Measurements from ENCODE around the gene FAM216A. TPM values are rescaled to one million over a fixed set of nuclear protein-coding genes. Genes with fewer than 3 reads are reported as not detected.
"Not testable (repeated sequence)": the region's sequence is repeated elsewhere in the genome, so short reads cannot be mapped to it uniquely, and the experiment has no call there.

The FAM216A gene
- total and polyA plus RNA-seq, 5 experiments from 2014 or later: 9.3 to 22.3 (median 15.4) TPM

- peak within 1 kb of the TSS; percentile 94 to 99 (median 96) for H3K4me3 Mint-ChIP-seq
- peaks cover 16 to 45% (median 39%) of the 10 kb centered on the region in 4 donors for H3K4me1 Mint-ChIP-seq
- H3K27me3 Mint-ChIP-seq: peaks cover 0 to 3% (median 0%) of the 10 kb centered on the region in 5 donors
- H3K27ac Mint-ChIP-seq: peak within 1 kb of the TSS; percentile 92 to 99 (median 97)
- ATAC-seq (peak; percentile 92 to 95), DNase-seq (peak; percentile 96 to 100 (median 99))
- POLR2A ChIA-PET: interaction anchor here (0.6 to 4.8 kb wide), 15 partner anchors 8 to 1513 kb away, joined by 3 to 48 read pairs (median 4); partner anchors contain the start of genes ARPC3, FAM216A, GPN3 and TCTN1
- peaks cover 0 to 16% (median 4%) of the 10 kb centered on the region in 3 donors for H3K36me3 Mint-ChIP-seq
- peaks cover 0 to 2% (median 0%) of the 10 kb centered on the region in 9 donors for H3K9me3 Mint-ChIP-seq
Observed at GRCh38 chr12:110501752-110502738, 33.4 kb downstream of the FAM216A start, which contains the start of the genes RAD9B and VPS29. TSS of gene RAD9B (plus strand) at chr12:110502331. CDS start at chr12:110502338, 7 bp downstream. TSS of gene VPS29 (minus strand) at chr12:110502111. CDS start at chr12:110502051, 60 bp downstream.

- ATAC-seq (no peak), DNase-seq (no peak)
- peaks cover 16 to 41% (median 36%) of the 10 kb centered on the region in 4 donors for H3K4me1 Mint-ChIP-seq
- POLR2A ChIA-PET: interaction anchor here (1.0 to 4.8 kb wide), 4 partner anchors 10 to 99 kb away, joined by 3 to 48 read pairs (median 4); partner anchors contain the start of genes ARPC3, FAM216A and GPN3
- peak overlapping the region in 5 of 10 donors; percentile 34 to 97 (median 96) for H3K27ac Mint-ChIP-seq
- H3K27me3 Mint-ChIP-seq: peaks cover 0 to 3% (median 0%) of the 10 kb centered on the region in 5 donors
- H3K36me3 Mint-ChIP-seq: peaks cover 0 to 8% (median 4%) of the 10 kb centered on the region in 3 donors
- H3K9me3 Mint-ChIP-seq: peaks cover 0 to 2% (median 0%) of the 10 kb centered on the region in 9 donors
- H3K4me3 Mint-ChIP-seq: peak overlapping the region in 3 of 10 donors; percentile 13 to 62 (median 45)
Observed at GRCh38 chr12:110503432-110503831, 34.8 kb downstream of the FAM216A start.

- H3K27me3 Mint-ChIP-seq: peaks cover 0 to 3% (median 0%) of the 10 kb centered on the region in 5 donors
- peaks cover 10 to 24% (median 22%) of the 10 kb centered on the region in 4 donors for H3K4me1 Mint-ChIP-seq
- peaks cover 0 to 2% (median 0%) of the 10 kb centered on the region in 9 donors for H3K9me3 Mint-ChIP-seq
- H3K4me3 Mint-ChIP-seq: no peak overlapping the region
- ATAC-seq (no peak), DNase-seq (no peak)
- POLR2A ChIA-PET: no interaction called here
- peaks cover 0 to 4% (median 0%) of the 10 kb centered on the region in 3 donors for H3K36me3 Mint-ChIP-seq
- H3K27ac Mint-ChIP-seq: no peak overlapping the region
Observed at GRCh38 chr12:110505332-110505731, 36.7 kb downstream of the FAM216A start.

- Mint-ChIP-seq H3K36me3 (no peaks in the 10 kb centered on the region), H3K4me3 (no peak overlapping the region), H3K27me3 (peaks cover 0 to 2% (median 0%) of the 10 kb centered on the region in 5 donors), H3K9me3 (no peaks in the 10 kb centered on the region), H3K27ac (peak overlapping the region in 1 of 10 donors; percentile 82), H3K4me1 (peaks cover 0 to 2% (median 0%) of the 10 kb centered on the region in 4 donors)
- DNase-seq: no peak
- ATAC-seq: no peak
- POLR2A ChIA-PET: interaction anchor here (0.5 to 0.6 kb wide), 2 partner anchors 32 to 36 kb away, joined by 3 read pairs; no protein-coding TSS in a partner anchor
Observed at GRCh38 chr12:110508071-110508586, 39.5 kb downstream of the FAM216A start.

- POLR2A ChIA-PET: interaction anchor here (0.7 kb wide), 1 partner anchor 86 kb away, joined by 3 read pairs; no protein-coding TSS in a partner anchor
- Mint-ChIP-seq H3K9me3 (no peaks in the 10 kb centered on the region), H3K36me3 (no peaks in the 10 kb centered on the region), H3K27ac (peak overlapping the region in 1 of 10 donors; percentile 25), H3K4me3 (no peak overlapping the region), H3K4me1 (peaks cover 0 to 2% (median 0%) of the 10 kb centered on the region in 4 donors), H3K27me3 (peaks cover 0 to 2% (median 0%) of the 10 kb centered on the region in 5 donors)
- DNase-seq (no peak), ATAC-seq (no peak)
Observed at GRCh38 chr12:110513842-110514241, 45.2 kb downstream of the FAM216A start.

GRCh38 chr12:110514363-110514762 lies 45.7 kb downstream of the FAM216A start:
- POLR2A ChIA-PET: no interaction called here
- H3K4me1 Mint-ChIP-seq: peaks cover 0 to 2% (median 0%) of the 10 kb centered on the region in 4 donors

GRCh38 chr12:110516995-110517394 lies 48.4 kb downstream of the FAM216A start:
- no peak overlapping the region for H3K27ac Mint-ChIP-seq
- POLR2A ChIA-PET: no interaction called here
- no peaks in the 10 kb centered on the region for H3K27me3 Mint-ChIP-seq
- no peak for DNase-seq
- no peaks in the 10 kb centered on the region for H3K9me3 Mint-ChIP-seq
- ATAC-seq: no peak
- peaks cover 0 to 2% (median 0%) of the 10 kb centered on the region in 4 donors for H3K4me1 Mint-ChIP-seq
- no peaks in the 10 kb centered on the region for H3K36me3 Mint-ChIP-seq
- H3K4me3 Mint-ChIP-seq: no peak overlapping the region

More at GRCh38 chr12:110514363-110514762, 45.7 kb downstream of the FAM216A start:
- DNase-seq (no peak), ATAC-seq (no peak)
- H3K4me3 Mint-ChIP-seq: no peak overlapping the region
- H3K27ac Mint-ChIP-seq: peak overlapping the region in 1 of 10 donors; percentile 25
- H3K36me3 Mint-ChIP-seq: no peaks in the 10 kb centered on the region
- H3K27me3 Mint-ChIP-seq: peaks cover 0 to 2% (median 0%) of the 10 kb centered on the region in 5 donors
- H3K9me3 Mint-ChIP-seq: no peaks in the 10 kb centered on the region

GRCh38 chr12:110518014-110518413 lies 49.4 kb downstream of the FAM216A start:
- H3K4me3 Mint-ChIP-seq, ATAC-seq, POLR2A ChIA-PET, H3K27me3 Mint-ChIP-seq, H3K4me1 Mint-ChIP-seq, DNase-seq, H3K27ac Mint-ChIP-seq, H3K36me3 Mint-ChIP-seq, H3K9me3 Mint-ChIP-seq: not testable (repeated sequence)

GRCh38 chr12:110520876-110521712 lies 52.4 kb downstream of the FAM216A start:
- not testable (repeated sequence) for H3K27me3 Mint-ChIP-seq, H3K4me3 Mint-ChIP-seq, H3K4me1 Mint-ChIP-seq, ATAC-seq, H3K9me3 Mint-ChIP-seq, H3K27ac Mint-ChIP-seq, H3K36me3 Mint-ChIP-seq, DNase-seq
- POLR2A ChIA-PET: interaction anchor here (0.7 kb wide), 1 partner anchor 53 kb away, joined by 4 read pairs; the partner anchor contains the start of gene GPN3

GRCh38 chr12:110528277-110528839 lies 59.7 kb downstream of the FAM216A start:
- peaks cover 0 to 17% (median 4%) of the 10 kb centered on the region in 3 donors for H3K36me3 Mint-ChIP-seq
- H3K9me3 Mint-ChIP-seq: no peaks in the 10 kb centered on the region
- H3K4me3 Mint-ChIP-seq: no peak overlapping the region
- no peak for DNase-seq
- H3K27me3 Mint-ChIP-seq: no peaks in the 10 kb centered on the region
- POLR2A ChIA-PET: interaction anchor here (0.8 kb wide), 1 partner anchor 77 kb away, joined by 4 read pairs; no protein-coding TSS in a partner anchor
- peak overlapping the region in 4 of 10 donors; percentile 10 to 66 (median 34) for H3K27ac Mint-ChIP-seq
- no peak for ATAC-seq
- peaks cover 0 to 8% (median 7%) of the 10 kb centered on the region in 4 donors for H3K4me1 Mint-ChIP-seq

GRCh38 chr12:110530511-110530910 lies 61.9 kb downstream of the FAM216A start:
- DNase-seq: no peak
- POLR2A ChIA-PET: interaction anchor here (0.6 kb wide), 1 partner anchor 199 kb away, joined by 3 read pairs; no protein-coding TSS in a partner anchor
- Mint-ChIP-seq H3K9me3 (no peaks in the 10 kb centered on the region), H3K4me1 (peaks cover 0 to 8% (median 7%) of the 10 kb centered on the region in 4 donors), H3K27ac (peak overlapping the region in 1 of 10 donors; percentile 28), H3K36me3 (peaks cover 0 to 36% (median 4%) of the 10 kb centered on the region in 3 donors), H3K27me3 (no peaks in the 10 kb centered on the region), H3K4me3 (no peak overlapping the region)
- ATAC-seq: no peak
